ENCODE measurements around the gene YBX3.
A peak's percentile ranks its signal among the peaks of the same experiment; 100 is the strongest.

YBX3 gene

DNA sequence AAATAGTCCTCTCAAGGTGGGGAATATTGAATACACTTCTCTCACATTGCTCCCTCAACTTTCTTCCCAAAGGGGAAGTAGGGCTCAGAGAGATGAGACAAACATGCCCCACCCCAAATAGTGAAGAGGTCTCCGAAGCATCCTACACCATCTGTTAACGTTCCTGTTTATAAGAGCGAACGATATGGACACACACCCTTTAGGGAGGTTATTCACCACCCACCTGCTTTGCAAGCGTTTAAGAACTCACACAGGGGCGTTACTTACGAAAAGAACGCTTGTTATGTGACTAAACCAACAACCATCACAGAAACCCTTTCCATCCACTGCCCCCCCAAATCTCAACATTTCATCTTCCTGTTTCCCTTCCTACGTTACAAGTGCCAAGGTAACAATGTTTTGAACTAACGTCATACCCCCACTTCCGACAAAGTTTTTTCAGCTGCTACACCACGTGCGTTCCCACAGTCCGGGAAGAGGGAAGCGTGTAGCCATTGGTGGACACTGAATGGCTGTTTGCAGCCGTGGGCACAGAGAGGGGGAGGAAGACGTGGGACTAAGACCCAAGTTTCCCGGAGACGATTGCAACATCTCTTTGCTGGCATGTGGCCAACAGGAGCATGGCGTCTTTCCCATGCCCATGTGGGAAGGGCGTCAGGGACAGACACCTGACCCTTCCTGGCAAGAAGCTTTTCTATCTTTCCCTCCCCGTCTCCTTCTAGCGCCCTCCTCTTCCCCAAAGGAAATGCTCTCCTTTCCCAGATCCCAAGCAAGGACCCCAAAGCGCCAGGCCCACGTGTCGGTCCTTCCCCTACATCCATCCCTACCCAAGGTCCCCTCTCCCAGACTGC lies 1.2 kb downstream of the YBX3 start:
- DNase-seq (ENCODE audit: low read depth): peak; percentile 54

DNA sequence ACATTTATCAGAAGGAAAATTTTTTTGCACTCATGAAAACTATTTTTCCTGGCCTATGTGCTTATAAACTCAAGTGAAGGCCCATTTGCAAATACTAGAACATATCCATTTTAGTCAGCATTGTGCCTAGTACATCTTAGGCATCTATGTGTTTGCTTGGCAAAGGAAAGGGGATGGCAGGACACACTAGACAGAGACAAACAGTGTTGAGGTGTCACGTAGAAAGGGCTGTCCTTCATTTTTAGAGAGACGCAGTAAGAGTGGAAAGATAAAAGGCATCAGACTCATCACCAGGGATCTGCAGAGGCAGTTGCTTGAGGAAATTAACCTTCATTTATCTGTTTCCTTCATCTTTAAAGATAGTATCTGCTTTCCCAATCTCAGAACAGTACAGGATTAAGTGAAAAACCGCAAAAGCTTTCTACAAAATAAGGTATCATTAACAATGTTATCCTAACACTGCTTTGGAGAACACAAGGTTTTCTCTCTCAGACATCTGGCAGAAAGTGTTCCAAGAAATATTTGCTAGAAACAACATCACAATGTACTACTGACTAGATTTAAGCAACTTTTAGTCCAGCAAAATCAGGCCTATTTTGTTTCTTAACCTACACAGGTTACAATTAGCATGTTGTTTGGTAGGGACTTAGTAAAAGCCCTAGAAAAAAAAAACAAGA lies 2.0 kb downstream of the YBX3 start:
- no peak for DNase-seq (ENCODE audit: low read depth)

DNA sequence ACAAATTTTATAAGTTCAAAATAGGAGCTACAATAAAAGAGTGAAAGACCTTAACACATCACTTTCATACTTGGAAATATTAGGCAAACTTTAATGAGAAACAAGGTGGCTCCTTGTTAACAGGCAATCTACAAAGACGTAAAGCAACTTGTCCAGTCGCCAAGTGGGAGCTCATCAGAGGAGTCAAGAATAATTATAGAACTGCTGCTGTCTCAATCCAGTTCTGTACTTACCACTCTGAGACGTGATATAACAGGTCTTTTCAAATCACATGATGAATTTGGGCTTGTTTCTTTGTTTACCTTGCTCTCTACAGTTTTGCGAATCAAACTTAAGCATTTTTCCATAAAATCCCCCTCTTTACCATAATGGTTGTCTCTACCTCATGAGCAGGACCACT lies 3.6 kb downstream of the YBX3 start:
- DNase-seq (ENCODE audit: low read depth): no peak

DNA sequence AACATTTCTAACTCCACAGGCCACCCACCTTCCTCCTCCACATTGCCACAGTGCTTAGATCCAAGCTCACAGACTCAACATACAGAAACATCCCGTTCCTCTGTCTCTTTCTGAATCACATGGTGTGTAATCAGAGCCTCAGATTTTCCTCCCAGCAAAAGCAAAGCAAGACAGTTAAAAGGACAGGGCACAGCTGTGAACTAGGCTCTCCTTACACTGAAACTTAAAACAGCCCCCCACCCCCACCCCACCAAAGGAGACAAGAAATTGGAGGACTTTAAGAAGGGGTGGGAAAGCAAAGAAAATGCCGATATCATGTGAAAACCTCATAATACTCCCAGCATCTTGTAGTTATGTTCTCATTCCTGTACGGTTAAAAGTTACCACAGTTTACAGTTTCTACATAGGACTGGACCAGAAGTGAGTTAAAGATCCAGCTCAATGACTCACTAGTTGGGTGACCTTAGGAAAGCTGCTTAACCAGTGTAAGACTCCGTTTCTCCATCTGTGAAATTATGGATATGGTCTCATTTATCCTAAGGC lies 4.8 kb downstream of the YBX3 start:
- DNase-seq (ENCODE audit: low read depth): no peak

DNA sequence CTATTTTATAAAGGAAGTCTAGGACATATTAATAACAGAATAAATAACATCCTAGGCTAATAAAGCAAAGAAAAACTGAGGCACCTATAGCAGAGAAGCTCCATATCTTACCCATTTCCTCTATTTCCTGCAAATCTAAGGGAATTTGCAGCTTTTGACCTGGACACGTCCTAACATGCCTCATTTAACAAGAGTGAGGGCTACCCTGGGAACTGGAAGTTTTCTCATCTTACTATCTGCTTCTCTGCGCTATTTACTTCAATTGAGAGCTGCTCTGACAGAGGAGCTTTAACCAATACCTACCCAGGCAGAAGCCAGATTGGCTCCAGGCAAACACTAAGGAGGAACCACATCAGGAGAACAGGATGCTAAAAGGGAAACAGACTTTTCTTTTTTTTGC lies 5.7 kb downstream of the YBX3 start:
- no peak for DNase-seq (ENCODE audit: low read depth)

DNA sequence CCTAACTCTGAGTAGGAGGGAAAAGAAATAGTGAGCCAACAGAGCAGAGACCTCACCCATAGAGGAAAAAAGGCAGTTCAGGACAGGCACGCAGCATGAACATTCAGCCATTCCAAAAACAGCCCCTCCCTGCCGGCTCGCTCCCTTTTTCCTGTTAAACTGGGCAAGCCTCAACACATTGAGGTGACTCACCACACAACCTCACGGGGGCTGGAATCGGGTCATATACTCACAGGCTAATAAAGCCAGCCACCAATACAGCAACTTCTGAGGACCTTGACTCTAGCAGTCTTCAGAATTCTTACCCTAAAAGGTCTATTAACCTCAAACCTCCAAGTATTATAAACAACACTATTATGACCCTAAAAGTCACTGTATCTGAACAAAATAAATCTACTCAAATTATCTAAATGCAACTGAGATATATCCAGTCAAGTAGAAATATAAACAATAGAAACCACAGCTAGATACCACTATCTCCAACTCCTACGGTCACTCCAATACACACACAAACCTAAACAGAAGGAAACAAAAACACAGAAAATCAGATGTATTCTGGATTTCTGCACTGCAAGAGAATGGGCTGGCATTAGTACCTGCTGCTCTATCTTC lies 6.3 kb downstream of the YBX3 start:
- no peak for DNase-seq (ENCODE audit: low read depth)

DNA sequence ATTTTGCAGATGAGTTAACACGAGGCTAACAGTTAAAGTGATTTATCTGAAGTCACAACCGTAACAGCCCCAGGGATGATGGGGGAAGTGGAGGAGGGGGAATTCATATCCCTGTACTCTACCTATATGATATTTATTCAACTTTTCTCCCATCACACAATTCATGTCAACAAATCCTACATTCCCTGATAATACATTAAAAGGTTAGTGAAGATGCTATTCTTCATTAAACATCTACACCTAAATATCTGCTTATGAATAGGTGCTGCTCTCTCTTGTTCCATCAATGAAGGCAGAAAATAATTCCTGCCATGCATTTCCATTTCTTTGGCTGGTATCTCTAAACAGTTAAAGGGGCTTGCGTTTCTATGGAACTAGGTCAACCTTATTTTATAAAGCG lies 6.8 kb downstream of the YBX3 start:
- DNase-seq (ENCODE audit: low read depth): no peak

DNA sequence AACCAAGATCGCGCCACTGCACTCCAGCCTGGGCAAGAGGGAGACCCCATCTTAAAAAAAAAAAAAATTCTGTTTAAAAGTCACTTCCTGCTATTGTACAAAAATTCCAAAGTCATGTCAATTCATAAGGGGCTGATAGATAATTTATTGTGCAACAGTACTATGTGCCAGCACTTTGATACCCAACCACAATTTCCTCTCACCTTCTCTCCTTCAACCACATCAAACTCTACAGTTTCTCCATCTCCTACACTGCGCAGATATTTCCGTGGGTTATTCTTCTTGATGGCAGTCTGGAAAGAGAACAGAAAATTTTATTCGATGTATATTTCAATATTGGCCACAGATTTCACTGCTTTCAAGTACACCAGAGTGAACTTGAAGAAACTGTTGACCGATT lies 7.6 kb downstream of the YBX3 start:
- peak; percentile 0 for DNase-seq (ENCODE audit: low read depth)

DNA sequence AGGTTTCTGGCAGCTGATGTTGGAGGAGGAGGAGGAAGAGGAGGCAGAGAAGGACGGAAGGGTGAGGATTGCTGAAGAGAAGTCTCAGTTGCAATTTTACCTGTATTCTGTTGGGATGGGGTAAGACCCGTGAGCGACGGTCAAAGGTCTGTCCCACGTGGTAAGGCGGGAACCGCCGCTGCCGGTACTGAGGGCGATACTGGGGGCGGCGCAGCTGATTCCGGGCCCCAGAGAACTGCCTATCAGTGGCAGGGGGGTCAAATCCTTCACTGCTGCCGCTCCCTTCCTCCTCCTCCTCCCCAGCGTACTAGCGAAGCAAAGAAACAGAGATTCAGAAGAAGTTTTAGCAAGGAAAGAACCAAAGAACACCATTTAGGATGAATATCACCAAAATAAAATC lies 13.3 kb downstream of the YBX3 start:
- DNase-seq (ENCODE audit: low read depth): no peak

DNA sequence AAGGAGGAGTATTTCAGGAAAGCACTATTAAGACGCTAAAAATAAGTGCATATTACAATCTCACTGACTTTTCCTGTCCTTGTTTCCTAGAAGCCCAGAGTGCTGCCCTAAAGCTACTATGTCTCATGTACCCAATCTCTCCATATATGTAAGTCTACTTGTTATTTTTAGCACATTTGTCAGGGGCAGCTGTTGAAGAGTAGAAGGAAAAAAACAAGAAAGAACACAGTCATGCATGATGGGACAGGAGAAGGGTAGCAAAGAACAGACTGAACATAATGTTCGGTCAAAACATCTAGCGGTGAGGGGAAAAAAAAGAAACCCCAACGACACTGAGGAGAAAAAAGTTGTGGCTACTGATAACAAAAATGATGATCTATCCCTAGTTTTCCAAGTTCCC lies 14.3 kb downstream of the YBX3 start:
- DNase-seq (ENCODE audit: low read depth): no peak

DNA sequence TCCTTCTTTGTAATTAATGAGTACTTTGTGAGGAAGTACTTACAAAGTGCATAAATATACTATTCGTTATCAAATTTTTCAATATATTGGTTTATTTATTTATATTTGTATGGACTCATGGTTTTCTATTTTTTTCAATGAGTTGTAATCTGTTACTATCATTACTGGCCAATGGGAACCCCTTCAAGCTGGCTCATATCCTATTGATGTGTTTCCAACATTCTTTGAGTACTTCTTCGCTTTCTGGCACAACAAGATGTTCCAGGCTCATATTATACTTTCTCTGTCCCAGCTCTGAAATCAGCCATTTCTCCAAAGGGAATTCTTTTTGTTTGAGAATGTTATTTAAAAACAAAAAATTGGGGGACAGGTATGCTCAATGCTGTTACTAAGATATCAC lies 17.5 kb downstream of the YBX3 start:
- no peak for DNase-seq (ENCODE audit: low read depth)

DNA sequence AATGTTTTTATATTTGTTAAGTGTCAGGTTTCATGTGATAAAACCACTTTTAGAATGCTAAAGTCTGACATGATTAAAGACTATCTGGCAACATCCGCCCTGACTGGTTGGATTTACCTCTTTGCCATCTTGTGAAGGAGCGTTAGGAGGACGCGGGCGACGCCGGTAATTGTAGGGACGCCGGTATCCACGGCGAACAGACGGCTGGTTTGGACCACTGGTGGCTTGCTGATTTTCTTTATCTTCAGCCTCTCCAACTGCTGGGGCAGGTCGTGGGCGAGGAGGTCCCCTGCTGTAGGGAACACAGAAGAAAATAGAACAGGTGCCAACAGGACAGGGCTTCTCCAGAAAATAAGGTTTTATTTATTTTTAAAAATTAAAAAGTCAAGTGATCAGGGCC lies 21.3 kb downstream of the YBX3 start:
- no peak for DNase-seq (ENCODE audit: low read depth)

DNA sequence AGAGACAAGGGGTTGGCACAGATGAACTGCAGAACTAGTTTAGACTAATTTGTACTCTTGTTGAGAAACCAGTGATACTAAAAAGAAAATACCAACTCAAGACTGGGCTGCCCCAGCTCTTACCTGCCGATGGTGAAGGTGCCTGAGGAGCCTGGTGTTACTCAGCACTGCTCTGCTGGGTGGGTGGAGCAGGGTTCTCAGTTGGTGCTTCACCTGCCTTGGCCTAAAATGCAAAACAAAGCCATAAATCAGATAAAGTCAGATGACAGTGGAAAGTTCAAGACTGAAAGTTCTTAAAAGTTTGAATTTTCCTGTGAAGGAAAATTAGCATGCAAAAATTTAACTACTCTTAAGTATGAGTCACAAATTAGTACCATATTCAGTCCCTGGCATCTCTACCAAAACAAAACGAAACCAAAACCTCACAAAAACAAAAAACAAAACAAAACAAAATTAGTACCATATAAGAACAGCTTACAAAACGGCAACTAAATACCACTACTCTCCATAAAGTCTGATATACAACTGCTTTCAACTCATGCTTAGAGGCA lies 21.9 kb downstream of the YBX3 start:
- DNase-seq (ENCODE audit: low read depth): peak; percentile 46

DNA sequence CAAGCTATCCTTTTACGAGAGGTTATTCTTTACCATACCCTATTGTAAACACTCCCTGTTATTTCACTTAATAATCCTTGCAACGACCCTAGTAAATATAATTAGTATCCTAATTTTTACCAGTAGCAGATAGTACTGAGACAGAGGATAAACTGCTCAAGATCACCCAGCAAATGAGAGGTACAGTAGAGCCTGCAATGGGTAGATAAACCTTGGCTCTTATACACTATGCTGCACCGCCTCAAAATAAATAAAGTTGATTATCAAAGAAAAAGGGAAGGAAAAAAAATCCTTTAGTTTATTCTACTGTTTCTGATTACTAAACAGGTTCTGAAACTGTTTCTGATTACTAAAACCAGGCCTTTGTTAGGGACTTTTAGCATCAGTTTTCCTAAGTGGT lies 22.5 kb downstream of the YBX3 start:
- no peak for DNase-seq (ENCODE audit: low read depth)

DNA sequence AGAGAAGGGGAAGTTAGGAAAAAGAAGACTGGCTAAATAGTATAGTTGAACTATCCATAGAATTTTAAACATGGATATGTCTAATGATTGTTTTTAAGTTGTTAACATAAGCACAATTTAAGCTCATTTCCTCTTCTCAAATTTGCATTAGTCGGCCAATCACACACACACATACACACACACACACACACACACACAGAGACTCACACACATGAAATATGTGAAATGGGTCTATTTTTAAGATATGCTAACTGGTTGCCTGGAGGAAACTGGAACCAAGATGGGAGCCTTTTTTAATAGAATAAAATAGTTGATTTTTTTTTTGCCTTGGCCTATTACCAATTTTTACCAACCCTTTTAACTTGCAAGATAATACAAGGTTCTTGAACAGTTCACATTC lies 25.3 kb downstream of the YBX3 start:
- DNase-seq (ENCODE audit: low read depth): no peak

DNA sequence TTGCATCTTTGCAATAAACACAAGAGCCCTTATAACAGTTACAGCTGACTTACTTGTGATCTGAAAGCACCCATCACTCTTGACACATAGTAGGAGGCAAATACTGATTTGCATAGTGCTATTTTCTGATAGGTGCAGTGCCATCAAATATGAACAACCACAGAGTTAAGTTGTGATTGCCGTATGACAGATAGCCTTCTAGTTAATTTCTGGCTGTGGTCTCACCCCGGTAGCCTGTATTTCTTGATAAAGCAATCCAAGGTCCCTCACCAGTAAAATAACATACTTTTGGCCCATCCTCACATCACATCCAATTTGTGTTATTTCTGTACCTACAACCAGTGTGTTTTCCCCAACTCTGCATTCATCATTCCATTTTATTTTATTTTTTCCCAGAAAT lies 26.0 kb downstream of the YBX3 start:
- no peak for DNase-seq (ENCODE audit: low read depth)

DNA sequence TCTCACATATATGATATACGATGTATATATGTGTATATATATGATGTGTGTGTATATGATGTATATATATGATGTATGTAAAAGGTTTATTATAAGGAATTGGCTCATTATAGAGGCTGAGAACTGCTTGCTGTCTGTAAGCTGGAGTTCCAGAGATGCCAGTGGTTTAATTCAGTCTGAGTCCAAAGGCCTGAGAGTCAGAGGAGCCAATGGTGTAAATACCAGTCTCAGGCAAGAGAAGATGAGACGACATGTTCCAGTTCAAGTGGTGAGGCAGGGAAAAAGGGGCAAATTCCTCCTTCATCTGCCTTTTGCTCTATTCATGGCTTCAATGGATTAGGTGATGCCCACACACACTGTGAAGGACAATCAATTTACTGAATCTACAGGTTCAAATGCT lies 32.2 kb downstream of the YBX3 start:
- DNase-seq (ENCODE audit: low read depth): no peak

DNA sequence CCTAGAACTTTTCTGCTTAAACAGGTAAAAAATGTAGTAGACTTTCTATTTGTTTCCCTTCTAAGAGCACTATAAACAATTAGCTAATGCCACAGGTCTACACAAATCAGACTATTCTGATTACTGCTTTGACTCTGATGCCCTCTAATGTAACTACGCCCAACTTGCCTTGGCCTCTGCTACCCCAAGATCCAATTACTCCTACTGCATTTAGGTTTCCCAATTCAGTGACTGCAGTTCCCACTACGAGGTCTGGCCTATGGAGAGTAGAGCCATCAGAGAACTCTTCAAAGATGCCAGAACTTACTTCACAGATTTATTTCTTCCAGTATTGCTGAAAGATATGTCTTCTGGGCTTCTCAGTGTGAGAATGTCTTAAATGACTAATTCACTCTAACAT lies 34.0 kb downstream of the YBX3 start:
- no peak for DNase-seq (ENCODE audit: low read depth)

DNA sequence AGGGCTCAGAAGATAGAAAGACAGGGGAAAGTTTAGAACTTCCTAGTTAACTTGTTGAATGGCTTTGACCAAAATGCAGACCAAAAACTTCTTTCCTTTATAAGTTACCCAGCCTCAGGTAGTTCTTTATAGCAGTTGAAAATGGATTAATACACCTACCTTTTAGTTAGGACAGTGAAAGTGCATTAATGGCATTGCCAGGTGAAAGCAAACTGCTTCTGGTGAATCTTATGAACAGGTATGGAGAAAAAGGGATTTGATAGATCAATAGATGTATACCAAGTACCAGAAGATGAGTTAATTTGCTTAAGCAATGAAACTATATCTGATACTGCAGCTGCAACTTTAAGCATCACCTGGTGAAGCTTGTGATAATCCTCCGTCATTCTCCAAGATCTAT lies 35.1 kb downstream of the YBX3 start:
- DNase-seq (ENCODE audit: low read depth): no peak

DNA sequence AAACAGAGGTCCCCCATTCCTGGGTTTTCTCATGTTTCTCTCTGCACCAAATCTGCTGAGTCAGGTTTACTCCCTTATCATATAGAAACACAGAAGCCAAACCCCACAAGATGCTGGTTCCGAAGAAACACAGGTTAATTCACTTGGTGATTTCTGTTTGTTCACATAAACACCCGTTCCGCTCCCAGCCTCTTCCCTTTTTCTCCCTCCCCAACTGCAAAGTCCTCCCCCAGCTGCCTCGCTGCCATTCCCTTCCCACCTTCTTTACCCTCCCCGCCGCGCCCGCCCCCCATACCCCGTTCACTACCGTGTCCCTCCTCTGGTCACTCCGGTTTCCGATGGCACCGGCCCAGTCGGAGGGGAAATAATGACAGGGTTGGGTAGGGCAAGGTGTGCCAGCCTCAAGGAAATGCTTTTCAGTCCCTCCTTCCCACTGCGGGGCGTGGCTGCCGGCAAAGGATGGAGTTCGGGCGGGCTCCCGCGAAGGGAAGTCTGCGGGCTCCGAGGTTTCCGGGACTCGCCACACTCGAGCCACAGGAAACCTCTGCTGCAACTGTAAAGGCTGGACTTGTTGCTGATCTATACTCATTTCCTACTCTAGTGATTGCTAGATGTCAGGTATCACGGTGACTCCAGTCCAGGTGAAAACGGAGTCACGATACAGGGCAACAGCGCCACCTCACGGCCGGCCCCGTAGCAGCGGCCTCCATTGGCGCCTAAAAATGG lies 49.3 kb downstream of the YBX3 start, which contains the start of gene STYK1:
Gene STYK1, minus strand, starts transcription at position 394 of the 726 bp plus-strand sequence. CDS start 39,434 bp downstream, outside the sequence.
- DNase-seq (ENCODE audit: low read depth): peak; percentile 21

DNA sequence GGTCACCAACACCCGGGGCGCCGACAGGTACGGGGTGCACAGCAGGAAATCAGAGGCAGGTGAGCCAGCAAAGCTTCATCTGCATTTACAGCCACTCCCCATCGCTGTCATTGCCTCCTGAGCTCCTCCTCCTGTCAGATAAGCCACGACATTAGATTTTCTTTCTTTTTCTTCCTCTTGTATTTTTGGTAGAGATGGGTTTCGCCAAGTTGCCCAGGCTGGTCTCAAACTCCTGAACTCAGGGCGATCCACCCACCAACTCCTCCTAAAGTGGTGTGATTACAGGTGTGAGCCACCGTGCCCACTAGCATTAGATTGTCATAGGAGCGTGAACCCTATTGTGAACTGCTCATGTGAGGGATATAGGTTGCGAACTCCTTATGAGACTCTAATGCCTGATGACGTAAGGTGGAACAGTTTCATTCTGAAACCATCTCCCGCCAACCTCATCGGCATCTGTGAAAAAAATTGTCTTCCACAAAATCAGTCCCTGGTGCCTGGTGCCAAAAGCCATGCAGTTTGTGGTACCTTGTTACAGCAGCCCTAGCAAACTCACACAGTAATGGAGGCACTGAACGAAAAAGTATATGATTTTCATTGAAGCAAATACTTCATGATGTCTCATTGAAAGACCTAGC lies 50.8 kb downstream of the YBX3 start:
- DNase-seq (ENCODE audit: low read depth): no peak

Measured in stimulated activated CD4-positive, alpha-beta T cell treated with anti-CD3 and anti-CD28 coated beads, Interleukin-2, amount 100 ng/mL, for 4 hours (primary cell).